ENCODE measurements around the gene OTOF. TPM values are rescaled to one million over a fixed set of nuclear protein-coding genes. Genes with fewer than 3 reads are reported as not detected.

Gene OTOF
- total RNA-seq, 1 donor from 2014 or later, result 0.36 TPM

DNA sequence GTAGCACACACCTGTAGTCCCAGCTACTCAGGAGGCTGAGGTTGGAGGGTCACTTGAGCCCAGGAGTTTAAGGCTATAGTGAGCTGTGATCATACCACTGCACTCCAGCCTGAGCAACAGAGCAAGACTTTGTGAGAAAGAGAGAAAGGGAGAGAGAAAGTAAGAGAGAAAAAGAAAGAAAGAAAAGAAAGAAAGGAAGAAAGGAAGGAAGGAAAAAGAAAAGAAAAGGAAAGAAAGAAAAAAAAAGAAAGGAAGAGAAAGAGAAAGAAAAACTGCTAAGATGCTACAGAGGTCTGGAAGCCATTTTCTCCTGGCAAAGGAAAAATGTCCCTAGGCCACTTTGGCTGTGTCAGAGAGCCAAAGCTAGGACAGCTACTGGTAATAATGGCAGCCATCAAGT is 45.6 kb downstream of the OTOF start:
- no peaks in the 10 kb centered on the region for H3K4me1 ChIP-seq
- Mint-ChIP-seq H3K4me3 (no peak overlapping the region), H3K27ac (no peak overlapping the region), H3K27me3 (ENCODE audit: insufficient read depth, low read depth) (peaks cover 5% of the 10 kb centered on the region), H3K9me3 (peaks cover 2% of the 10 kb centered on the region), H3K4me1 (peaks cover 10% of the 10 kb centered on the region), H3K36me3 (peaks cover 7% of the 10 kb centered on the region)
- no peak overlapping the region for H2AFZ ChIP-seq (replicated peaks)
- no peak overlapping the region for H3K9ac ChIP-seq
- no peaks in the 10 kb centered on the region for H3K9me3 ChIP-seq (ENCODE audit: low read depth)
- no peaks in the 10 kb centered on the region for H4K20me1 ChIP-seq (ENCODE audit: low read depth)
- H3K27ac ChIP-seq, result no peak overlapping the region
- H3K79me2 ChIP-seq (ENCODE audit: low read depth), result no peaks in the 10 kb centered on the region
- H3F3A ChIP-seq (ENCODE audit: low read depth), result no peaks in the 10 kb centered on the region
- H3K27me3 ChIP-seq, result no peaks in the 10 kb centered on the region
- DNase-seq (ENCODE audit: low spot score), result no peak
- no peaks in the 10 kb centered on the region for H3K36me3 ChIP-seq
- no peak overlapping the region for H3K4me3 ChIP-seq
- H3K4me2 ChIP-seq, result no peak overlapping the region
- TF ChIP-seq EZH2phosphoT487 (IDR thresholded peaks at IDR 0.05), result no peak
- TF ChIP-seq EZH2 (IDR thresholded peaks at IDR 0.05), result no peak
- TF ChIP-seq, protein P1, sequence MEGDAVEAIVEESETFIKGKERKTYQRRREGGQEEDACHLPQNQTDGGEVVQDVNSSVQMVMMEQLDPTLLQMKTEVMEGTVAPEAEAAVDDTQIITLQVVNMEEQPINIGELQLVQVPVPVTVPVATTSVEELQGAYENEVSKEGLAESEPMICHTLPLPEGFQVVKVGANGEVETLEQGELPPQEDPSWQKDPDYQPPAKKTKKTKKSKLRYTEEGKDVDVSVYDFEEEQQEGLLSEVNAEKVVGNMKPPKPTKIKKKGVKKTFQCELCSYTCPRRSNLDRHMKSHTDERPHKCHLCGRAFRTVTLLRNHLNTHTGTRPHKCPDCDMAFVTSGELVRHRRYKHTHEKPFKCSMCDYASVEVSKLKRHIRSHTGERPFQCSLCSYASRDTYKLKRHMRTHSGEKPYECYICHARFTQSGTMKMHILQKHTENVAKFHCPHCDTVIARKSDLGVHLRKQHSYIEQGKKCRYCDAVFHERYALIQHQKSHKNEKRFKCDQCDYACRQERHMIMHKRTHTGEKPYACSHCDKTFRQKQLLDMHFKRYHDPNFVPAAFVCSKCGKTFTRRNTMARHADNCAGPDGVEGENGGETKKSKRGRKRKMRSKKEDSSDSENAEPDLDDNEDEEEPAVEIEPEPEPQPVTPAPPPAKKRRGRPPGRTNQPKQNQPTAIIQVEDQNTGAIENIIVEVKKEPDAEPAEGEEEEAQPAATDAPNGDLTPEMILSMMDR (IDR thresholded peaks at IDR 0.05), result no peak

DNA sequence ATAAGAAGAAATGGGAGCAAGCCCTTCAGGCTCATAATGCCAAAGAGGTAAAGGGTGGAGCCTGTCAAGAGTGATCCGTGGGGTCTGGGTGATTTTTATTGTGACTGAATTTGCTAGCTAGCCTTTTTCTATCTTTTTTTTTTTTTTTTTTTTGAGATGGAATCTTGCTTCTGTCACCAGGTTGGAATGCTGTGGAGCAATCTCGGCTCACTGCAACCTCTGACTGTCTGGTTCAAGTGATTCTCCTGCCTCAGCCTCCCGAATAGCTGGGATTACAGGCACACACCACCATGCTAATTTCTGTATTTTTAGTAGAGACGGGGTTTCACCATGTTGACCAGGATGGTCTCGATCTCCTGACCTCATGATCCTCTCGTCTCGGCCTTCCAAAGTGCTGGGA is 47.1 kb downstream of the OTOF start:
- Histone ChIP-seq H3F3A (ENCODE audit: low read depth) (no peaks in the 10 kb centered on the region), H3K4me1 (no peaks in the 10 kb centered on the region), H3K79me2 (ENCODE audit: low read depth) (no peaks in the 10 kb centered on the region), H3K9me3 (ENCODE audit: low read depth) (no peaks in the 10 kb centered on the region), H2AFZ (replicated peaks) (no peak overlapping the region), H3K36me3 (no peaks in the 10 kb centered on the region), H3K4me3 (no peak overlapping the region), H3K4me2 (no peak overlapping the region), H3K27me3 (no peaks in the 10 kb centered on the region), H3K9ac (no peak overlapping the region), H4K20me1 (ENCODE audit: low read depth) (no peaks in the 10 kb centered on the region), H3K27ac (no peak overlapping the region)
- Mint-ChIP-seq H3K4me3 (no peak overlapping the region), H3K27me3 (ENCODE audit: insufficient read depth, low read depth) (peaks cover 3% of the 10 kb centered on the region), H3K9me3 (no peaks in the 10 kb centered on the region), H3K4me1 (peaks cover 10% of the 10 kb centered on the region), H3K27ac (no peak overlapping the region), H3K36me3 (peaks cover 7% of the 10 kb centered on the region)
- TF ChIP-seq, protein P1 (IDR thresholded peaks at IDR 0.05), result no peak
- TF ChIP-seq EZH2phosphoT487 (IDR thresholded peaks at IDR 0.05) (no peak), EZH2 (IDR thresholded peaks at IDR 0.05) (no peak)
- no peak for DNase-seq (ENCODE audit: low spot score)

DNA sequence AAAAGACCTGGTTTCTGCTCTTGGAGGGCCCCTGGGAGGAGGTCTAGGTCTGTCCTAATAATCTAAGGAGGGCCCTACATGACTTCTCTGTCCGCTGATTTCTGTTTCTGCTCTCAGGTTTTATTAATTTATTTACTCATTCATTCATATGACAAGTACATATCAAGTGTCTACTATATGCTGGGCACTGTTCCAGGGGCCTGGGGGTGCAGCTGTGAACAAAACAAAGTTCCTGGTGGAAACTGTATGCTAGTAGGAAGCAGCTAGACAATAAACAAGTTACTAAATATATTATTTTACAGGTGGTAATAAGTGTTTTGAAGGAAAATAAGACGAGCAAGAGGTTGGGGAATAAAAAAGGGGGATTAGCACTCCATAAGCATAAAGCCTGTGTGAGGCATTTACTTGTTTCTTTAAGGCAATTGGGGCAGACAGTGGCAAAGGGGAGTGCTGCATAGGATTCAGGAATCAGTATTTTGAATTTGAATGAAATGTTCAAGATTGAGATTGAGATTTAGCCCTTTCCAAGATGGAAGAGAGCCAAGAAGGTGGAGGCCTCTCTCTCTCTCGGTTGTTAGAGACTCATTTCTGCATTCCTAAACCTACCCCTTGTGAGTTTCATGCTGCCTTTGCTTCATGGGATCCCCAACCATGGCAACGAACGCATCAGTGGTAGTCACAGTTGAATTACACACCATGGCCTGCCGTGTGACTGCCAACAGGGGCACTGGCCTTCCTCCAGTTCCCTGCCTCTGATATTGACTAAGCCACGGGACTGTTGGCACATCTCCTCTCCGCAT is 47.9 kb downstream of the OTOF start:
- no peaks in the 10 kb centered on the region for H3K9me3 Mint-ChIP-seq
- no peaks in the 10 kb centered on the region for H3K4me1 ChIP-seq

More for the DNA sequence above, 47.9 kb downstream of the OTOF start:
- Histone ChIP-seq H3K36me3 (no peaks in the 10 kb centered on the region), H3K9ac (no peak overlapping the region), H3F3A (ENCODE audit: low read depth) (no peaks in the 10 kb centered on the region), H3K27ac (no peak overlapping the region), H3K4me3 (no peak overlapping the region), H4K20me1 (ENCODE audit: low read depth) (no peaks in the 10 kb centered on the region), H3K9me3 (ENCODE audit: low read depth) (no peaks in the 10 kb centered on the region), H3K79me2 (ENCODE audit: low read depth) (no peaks in the 10 kb centered on the region), H2AFZ (replicated peaks) (no peak overlapping the region), H3K27me3 (no peaks in the 10 kb centered on the region), H3K4me2 (no peak overlapping the region)
- Mint-ChIP-seq H3K4me3 (no peak overlapping the region), H3K4me1 (peaks cover 10% of the 10 kb centered on the region), H3K27me3 (ENCODE audit: insufficient read depth, low read depth) (no peaks in the 10 kb centered on the region), H3K27ac (no peak overlapping the region), H3K36me3 (peaks cover 7% of the 10 kb centered on the region)
- DNase-seq (ENCODE audit: low spot score), result no peak
- no peak for TF ChIP-seq EZH2 (IDR thresholded peaks at IDR 0.05)
- TF ChIP-seq EZH2phosphoT487 (IDR thresholded peaks at IDR 0.05), result no peak
- TF ChIP-seq, protein P1 (IDR thresholded peaks at IDR 0.05), result no peak

All from neural progenitor cell (in vitro differentiated cells).